Motor neuron (in vitro differentiated cells): ENCODE results near the gene TFAP2A. TPM values are rescaled to one million over a fixed set of nuclear protein-coding genes. Genes with fewer than 3 reads are reported as not detected.

Experiments used
- ATAC-seq, 8 experiments: fragments of 200-7000 bp; cut with Tn5 transposase; replicated peaks in 6 of 8; 2 replicates each; pipeline ENCODE4 v1.8.0; 2021; ENCODE audit warnings: mild to moderate bottlenecking in 8 of 8, moderate library complexity in 8 of 8
- H3K27ac ChIP-seq, 2 donors: fragments of 250-450 bp; sonication (Bioruptor Pico); 2 replicates each; pipeline ENCODE4 v1.9.0; 2021; ENCODE audit warnings: antibody characterized with exemption in 2 of 2, mild to moderate bottlenecking in 2 of 2, moderate library complexity in 1 of 2
- H3K4me1 ChIP-seq, 2 donors: fragments of 250-450 bp; sonication (Bioruptor Pico); replicated peaks in 1 of 2; 2 replicates each; pipeline ENCODE4 v1.6.1; 2021; ENCODE audit warnings: antibody characterized with exemption in 2 of 2, mild to moderate bottlenecking in 2 of 2, moderate library complexity in 1 of 2
- H3K4me3 ChIP-seq, 5 donors: fragments of 250-450 bp; sonication (Bioruptor Pico); 2 replicates each; pipeline ENCODE4 v1.9.0; 2021; ENCODE audit warnings: antibody characterized with exemption in 5 of 5, mild to moderate bottlenecking in 5 of 5, moderate library complexity in 4 of 5
- WGBS, 10 experiments: fragments of 450-650 bp; shearing (Covaris generic); methylation state at CpG; one replicate each; pipeline ENCODE4 v1.0.0; 2022; 5-methylcytosine and 5-hydroxymethylcytosine counted together
- in situ Hi-C, 9 experiments: fragments of 400-800 bp; cut with MboI; loops; one replicate each; pipeline ENCODE4 v1.15.0; 2021; ENCODE audit warnings: low sequenced_read_pairs in 9 of 9, low pct_unique_long_range_greater_than_20kb in 2 of 9; ENCODE audit not compliant: unreplicated experiment in 9 of 9
- total RNA-seq, 8 experiments: library from RNA; unstranded; fragments of 300-600 nt; gene quantifications; 2 replicates each; pipeline versions ENCODE4 v1.2.3 to v1.2.4, GENCODE V29; 2022

TFAP2A gene
- total RNA-seq, 8 experiments from 2014 or later = 0.05 to 7.9 (median 1.3) TPM

DNA sequence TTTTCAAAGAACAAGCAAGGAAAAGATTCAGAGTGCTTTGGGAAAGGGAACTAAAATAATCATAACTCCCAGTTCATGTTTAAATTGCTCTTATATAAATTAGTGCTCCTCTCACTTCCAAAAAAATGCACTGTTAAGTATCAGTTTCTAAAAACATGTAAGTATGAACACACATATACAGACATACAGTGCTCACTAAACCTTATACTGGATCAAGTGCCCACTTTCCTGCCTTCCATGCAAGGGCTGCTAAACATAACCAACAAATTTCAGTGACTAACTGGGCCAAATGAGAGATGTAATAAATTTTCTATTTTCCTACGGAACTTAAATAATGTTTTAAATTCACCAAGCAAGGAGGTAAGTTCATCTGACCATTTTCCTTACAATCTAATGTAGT lies 6.4 kb downstream of the TFAP2A start:
- WGBS, 10 experiments = 0 to 67% (median 0%) methylated on average over 1 of the region's 1 CpG; no CpG with 5 or more reads in 3 of the 10 experiments
- peaks cover 16 to 22% of the 10 kb centered on the region in 2 donors for H3K4me1 ChIP-seq
- H3K4me3 ChIP-seq = no peak overlapping the region
- in situ Hi-C loops = loop anchor here in 4 of 9 experiments (25.0 kb wide), 4 partner anchors 871 to 1421 kb away; no protein-coding TSS in a partner anchor
- ATAC-seq = no peak
- no peak overlapping the region for H3K27ac ChIP-seq

DNA sequence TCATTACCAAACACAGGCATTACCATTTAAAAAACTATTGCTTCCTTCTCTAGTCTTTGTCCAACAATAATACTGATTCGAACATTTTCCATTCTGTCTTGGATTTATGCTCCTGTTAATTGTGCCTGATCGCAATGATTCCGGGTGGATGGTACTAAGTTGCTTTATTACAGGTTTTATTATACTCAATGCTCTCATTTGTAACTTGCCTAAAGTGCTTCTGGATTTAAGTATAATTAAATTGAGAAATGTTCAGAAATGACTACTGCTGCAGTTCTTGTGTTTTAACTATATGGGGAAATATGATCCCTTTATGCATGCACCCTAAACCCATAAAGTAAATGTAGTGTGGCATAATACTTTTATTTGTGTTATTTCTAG lies 7.2 kb downstream of the TFAP2A start:
- 0 to 50% (median 29%) methylated on average over 1 to 3 of the region's 3 CpGs; no CpG with 5 or more reads in 2 of the 10 experiments for WGBS, 10 experiments
- Histone ChIP-seq H3K4me3 (no peak overlapping the region), H3K27ac (no peak overlapping the region), H3K4me1 (peaks cover 12 to 18% of the 10 kb centered on the region in 2 donors)
- in situ Hi-C loops = loop anchor here in 4 of 9 experiments (25.0 kb wide), 4 partner anchors 870 to 1420 kb away; no protein-coding TSS in a partner anchor
- no peak for ATAC-seq

DNA sequence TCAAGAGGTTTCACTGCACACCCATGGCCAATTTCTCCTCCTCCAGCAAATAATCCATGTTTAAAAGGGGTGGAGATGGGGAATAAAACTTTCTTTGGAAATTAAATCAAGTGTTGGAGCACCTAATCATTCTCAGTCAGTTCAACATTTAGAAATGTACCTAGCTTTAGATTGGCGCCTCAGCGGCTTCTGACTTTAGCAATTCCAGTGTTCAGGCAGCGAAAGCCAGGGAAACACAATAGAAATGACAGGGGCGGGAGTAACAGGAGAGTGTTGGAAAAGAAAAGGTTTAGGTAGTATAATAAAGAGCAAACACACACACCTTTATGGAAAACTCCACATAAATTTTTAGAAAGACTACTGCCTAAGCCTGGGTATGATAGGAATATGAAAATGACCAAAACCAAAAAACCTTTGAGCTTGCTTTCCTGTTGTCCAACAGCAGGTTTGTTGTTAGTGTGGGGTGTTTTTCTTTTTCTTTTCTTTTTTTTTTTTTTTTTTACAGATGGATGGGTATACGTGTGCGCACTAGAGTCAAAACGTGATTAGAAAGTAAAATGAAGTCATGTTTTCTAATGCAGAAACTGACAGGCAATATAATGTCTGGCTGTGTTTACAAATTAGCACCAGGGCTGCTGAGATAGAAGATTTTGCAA lies 7.7 kb downstream of the TFAP2A start:
- ATAC-seq = no peak
- Histone ChIP-seq H3K4me3 (no peak overlapping the region), H3K4me1 (peaks cover 12 to 18% of the 10 kb centered on the region in 2 donors), H3K27ac (no peak overlapping the region)
- 0 to 67% (median 9%) methylated on average over 1 to 7 of the region's 7 CpGs for WGBS, 10 experiments
- in situ Hi-C loops = loop anchor here in 4 of 9 experiments (25.0 kb wide), 4 partner anchors 870 to 1420 kb away; no protein-coding TSS in a partner anchor

DNA sequence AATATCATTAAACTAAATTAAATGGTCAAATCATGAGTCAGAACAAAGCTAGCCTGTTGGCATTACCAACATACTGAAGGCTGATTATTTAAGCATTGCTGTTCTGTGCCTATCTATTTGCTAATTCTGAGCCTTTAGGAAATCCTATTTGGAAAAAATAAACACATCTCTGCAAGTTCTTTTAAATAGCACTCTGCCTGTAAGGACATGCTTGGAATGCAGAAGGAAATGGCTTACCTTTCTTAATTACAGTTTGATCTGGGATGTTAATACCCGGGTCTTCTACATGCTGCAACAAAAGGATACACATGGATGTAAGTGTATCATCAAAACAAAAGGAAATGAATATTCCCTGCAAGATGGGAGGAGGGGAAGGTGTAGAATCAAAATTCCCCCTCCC lies 8.3 kb downstream of the TFAP2A start:
- Histone ChIP-seq H3K27ac (no peak overlapping the region), H3K4me1 (peaks cover 9 to 13% of the 10 kb centered on the region in 2 donors), H3K4me3 (no peak overlapping the region)
- in situ Hi-C loops = loop anchor here in 4 of 9 experiments (25.0 kb wide), 4 partner anchors 869 to 1419 kb away; no protein-coding TSS in a partner anchor
- WGBS, 10 experiments = 0 to 93% (median 0%) methylated on average over 1 of the region's 1 CpG; no CpG with 5 or more reads in 1 of the 10 experiments
- no peak for ATAC-seq

DNA sequence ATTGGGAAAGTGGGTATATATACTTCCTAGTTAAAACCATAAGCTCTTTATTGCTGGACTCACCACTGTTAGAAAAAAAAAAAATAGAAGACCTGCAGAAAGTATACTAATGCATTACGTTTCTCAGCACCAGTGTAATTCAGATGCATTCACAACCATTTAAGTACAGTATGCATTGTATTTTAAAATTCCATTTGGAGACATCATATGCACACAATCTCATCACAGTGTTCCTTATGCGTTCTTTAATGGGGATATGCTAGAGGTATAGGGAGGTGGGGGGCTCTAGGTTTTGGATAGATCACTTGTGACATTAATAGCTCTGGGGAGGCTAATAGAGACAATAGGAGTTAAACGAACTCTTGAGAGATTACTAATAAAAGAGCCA lies 9.4 kb downstream of the TFAP2A start:
- peaks cover 9 to 10% of the 10 kb centered on the region in 2 donors for H3K4me1 ChIP-seq
- H3K4me3 ChIP-seq = no peak overlapping the region
- no peak overlapping the region for H3K27ac ChIP-seq
- in situ Hi-C loops = loop anchor here in 4 of 9 experiments (25.0 kb wide), 4 partner anchors 868 to 1418 kb away; no protein-coding TSS in a partner anchor
- 0 to 62% (median 33%) methylated on average over 1 to 3 of the region's 3 CpGs; no CpG with 5 or more reads in 2 of the 10 experiments for WGBS, 10 experiments
- no peak for ATAC-seq

DNA sequence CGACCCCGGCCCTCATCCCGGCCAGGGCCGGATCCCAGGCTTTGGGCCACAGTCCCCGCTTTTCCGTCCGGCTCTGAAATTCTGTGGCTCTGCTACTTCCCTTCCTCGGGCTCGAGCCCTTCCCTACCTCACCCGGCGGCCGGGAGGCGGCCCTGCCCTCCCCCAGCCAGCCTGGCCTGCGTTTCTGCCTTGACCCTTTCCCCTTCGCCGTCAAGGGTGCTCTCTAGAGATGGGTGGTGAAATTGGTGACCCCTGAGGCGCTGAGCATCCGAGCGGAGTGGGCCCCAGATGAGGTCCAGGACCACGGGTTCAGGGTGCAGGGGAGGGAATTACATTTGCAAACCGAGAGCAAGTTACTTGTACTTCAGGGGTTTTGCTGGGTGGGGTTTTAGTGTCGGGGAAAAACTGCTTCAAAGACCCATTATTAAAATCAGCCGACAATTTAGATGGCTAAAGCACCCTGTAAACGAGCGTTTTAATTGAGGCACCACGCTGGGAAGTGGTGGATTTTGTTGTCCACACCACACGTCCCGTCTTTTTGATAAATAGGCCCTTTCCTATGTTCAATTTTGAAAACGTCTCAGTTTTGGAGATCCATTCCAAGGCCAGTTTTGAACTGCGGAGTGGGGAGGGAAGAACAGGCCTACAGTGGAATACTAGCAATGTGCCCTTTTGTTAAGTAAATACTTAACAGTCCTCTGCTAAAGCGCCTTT lies 9.9 kb downstream of the TFAP2A start:
- H3K4me3 ChIP-seq = peak overlapping the region; percentile 36 to 47 (median 45)
- H3K4me1 ChIP-seq = peaks cover 9 to 10% of the 10 kb centered on the region in 2 donors
- WGBS, 10 experiments = 0 to 82% (median 25%) methylated on average over 3 to 16 of the region's 31 CpGs; no CpG with 5 or more reads in 2 of the 10 experiments
- peak overlapping the region; percentile 24 to 77 for H3K27ac ChIP-seq
- peak in 1 of 8 experiments; percentile 4 for ATAC-seq
- in situ Hi-C loops = loop anchor here in 4 of 9 experiments (25.0 kb wide), 4 partner anchors 868 to 1418 kb away; no protein-coding TSS in a partner anchor

DNA sequence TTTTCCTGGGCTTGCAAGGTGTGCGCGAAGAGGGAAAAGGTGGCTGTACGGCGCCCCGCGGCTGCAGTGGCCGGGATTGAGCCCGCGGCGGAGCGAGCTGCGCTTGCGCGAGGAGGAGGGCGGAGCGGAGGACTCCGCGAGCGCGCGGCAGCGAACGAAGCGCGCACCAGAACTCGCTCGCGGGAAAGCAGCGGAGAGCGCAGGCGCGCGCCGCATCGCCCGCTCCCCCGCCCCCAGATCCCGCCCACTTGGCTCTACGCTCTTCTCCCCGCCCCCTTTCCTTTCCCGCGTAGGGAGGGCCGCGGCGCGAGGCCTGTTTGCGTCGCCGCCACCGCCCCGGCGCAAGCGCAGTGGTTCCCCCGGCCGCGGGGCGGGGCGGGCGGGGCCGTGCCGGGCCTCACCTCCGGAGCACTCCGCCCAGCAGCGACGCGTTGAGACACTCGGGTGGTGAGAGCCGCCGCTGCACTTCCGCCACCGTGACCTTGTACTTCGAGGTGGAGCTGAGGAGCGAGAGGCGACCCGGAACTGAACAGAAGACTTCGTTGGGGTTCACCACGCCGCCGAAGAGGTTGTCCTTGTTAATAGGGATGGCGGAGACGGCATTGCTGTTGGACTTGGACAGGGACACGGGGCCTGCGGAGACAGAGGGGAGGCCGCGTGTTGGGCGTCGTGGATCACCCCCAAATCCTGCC lies 10.6 kb downstream of the TFAP2A start:
- Histone ChIP-seq H3K4me3 (peak overlapping the region; percentile 36 to 47 (median 45)), H3K27ac (peak overlapping the region; percentile 24 to 77), H3K4me1 (peaks cover 9 to 10% of the 10 kb centered on the region in 2 donors)
- in situ Hi-C loops = loop anchor here in 4 of 9 experiments (25.0 kb wide), 4 partner anchors 867 to 1417 kb away; no protein-coding TSS in a partner anchor
- 0 to 4% (median 0%) methylated on average over 2 to 10 of the region's 87 CpGs; no CpG with 5 or more reads in 7 of the 10 experiments for WGBS, 10 experiments
- peak; percentile 87 to 94 (median 94) for ATAC-seq

DNA sequence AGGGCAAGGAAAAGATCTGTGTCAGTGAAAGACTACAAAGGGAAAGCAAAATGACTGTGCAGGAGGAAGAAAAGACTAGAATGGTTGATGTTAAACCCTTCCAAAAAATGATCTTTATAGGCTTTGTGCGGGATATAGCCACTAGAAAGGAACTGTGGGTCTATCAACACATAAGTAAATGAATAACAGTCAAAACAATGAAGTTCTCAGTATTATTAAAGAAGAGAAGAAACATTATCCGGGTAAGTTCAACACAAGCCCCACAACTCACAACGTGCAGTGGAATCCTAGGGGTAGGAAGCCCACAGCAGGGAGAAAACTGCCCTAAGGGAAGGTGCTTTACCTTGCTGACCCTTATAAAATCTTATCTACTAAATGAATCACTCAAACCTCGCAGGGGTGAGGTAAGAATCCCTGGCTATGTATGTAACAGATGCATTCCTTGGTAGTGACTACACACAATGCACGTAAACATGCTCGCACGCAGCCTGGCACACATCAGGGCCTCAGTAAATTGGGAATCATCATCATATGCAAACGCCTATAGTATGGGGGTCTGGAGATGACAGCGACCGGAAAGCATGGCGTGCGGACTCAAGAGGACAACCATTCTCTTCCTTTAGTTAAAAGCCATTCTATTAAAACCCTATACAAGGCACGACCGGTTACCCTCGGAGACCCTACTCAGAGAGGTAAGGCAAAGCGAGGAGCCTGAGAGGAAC lies 11.3 kb downstream of the TFAP2A start:
- in situ Hi-C loops = loop anchor here in 4 of 9 experiments (25.0 kb wide), 4 partner anchors 866 to 1416 kb away; no protein-coding TSS in a partner anchor
- H3K27ac ChIP-seq = no peak overlapping the region
- whole genome bisulfite sequencing, 10 experiments = 0 to 20% (median 7%) methylated on average over 2 to 15 of the region's 16 CpGs
- peak overlapping the region; percentile 36 to 47 (median 45) for H3K4me3 ChIP-seq
- ATAC-seq = peak in 5 of 8 experiments; percentile 25 to 39 (median 31)
- peaks cover 9 to 10% of the 10 kb centered on the region in 2 donors for H3K4me1 ChIP-seq

DNA sequence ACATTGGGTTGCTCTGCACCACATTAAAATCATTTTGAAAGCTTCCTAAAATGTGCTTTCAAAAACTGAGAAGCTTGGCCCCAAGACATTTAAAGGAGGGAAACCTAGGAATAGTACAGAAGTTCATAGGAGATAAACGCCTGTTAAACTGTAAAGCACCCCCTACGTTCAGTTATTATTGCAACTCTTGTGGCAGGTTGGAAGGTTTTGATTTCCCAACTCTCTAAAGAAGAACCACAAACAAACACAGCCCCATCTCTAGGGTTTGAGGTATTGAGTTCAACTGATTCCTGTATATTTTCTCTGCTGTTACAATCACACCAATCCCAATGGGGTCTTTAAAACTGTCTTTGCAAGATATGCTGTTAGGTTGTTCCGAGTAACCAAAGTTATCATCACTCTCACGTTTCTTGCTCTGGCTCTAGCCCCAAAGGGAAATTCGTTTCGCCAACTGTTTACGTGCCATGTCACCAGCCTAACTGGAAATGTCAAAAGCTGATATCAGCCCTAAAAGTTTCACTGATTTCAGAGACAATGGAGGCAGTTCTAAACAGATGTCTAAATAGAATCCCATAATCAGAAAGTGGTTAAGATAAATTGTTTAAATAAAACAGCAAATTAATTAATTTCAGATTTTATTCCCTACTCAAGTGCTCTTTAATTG lies 12.1 kb downstream of the TFAP2A start:
- WGBS, 10 experiments = 43 to 90% (median 66%) methylated on average over 1 to 7 of the region's 7 CpGs; no CpG with 5 or more reads in 2 of the 10 experiments
- in situ Hi-C loops = loop anchor here in 4 of 9 experiments (25.0 kb wide), 4 partner anchors 865 to 1415 kb away; no protein-coding TSS in a partner anchor
- Histone ChIP-seq H3K4me3 (no peak overlapping the region), H3K27ac (no peak overlapping the region), H3K4me1 (peaks cover 9 to 15% of the 10 kb centered on the region in 2 donors)
- no peak for ATAC-seq

DNA sequence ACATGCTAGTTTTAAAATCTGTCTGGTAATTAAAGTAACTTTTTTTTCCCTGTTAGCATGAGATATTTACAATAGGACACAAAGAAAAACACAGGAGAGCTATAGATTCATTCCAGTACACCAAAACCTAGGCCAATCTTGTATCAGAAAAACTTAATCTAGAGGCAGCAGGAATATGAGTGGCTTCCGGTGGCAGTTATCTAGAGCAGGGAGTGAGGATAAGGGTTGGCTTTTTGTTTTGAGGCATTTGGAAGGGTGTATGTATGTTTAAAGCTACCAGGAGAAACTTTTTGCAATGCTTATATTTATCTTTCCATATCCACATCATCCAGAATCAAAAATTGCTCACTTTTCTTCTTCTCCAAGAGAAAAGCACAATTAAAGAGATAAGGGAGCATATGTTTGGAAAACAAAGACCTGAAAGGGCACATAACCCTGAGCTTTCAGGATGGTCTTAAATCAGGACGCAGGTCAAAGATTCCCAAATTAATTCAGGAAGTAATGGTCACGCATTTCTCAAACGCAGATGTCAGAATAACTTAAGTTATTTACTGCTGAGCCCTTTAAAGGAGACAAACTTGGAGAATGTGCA lies 13.1 kb downstream of the TFAP2A start:
- no peak for ATAC-seq
- no peak overlapping the region for H3K27ac ChIP-seq
- no peak overlapping the region for H3K4me3 ChIP-seq
- 14 to 100% (median 43%) methylated on average over 1 to 4 of the region's 4 CpGs for WGBS, 10 experiments
- peaks cover 9 to 15% of the 10 kb centered on the region in 2 donors for H3K4me1 ChIP-seq
- in situ Hi-C loops = loop anchor here in 4 of 9 experiments (25.0 kb wide), 4 partner anchors 864 to 1414 kb away; no protein-coding TSS in a partner anchor

DNA sequence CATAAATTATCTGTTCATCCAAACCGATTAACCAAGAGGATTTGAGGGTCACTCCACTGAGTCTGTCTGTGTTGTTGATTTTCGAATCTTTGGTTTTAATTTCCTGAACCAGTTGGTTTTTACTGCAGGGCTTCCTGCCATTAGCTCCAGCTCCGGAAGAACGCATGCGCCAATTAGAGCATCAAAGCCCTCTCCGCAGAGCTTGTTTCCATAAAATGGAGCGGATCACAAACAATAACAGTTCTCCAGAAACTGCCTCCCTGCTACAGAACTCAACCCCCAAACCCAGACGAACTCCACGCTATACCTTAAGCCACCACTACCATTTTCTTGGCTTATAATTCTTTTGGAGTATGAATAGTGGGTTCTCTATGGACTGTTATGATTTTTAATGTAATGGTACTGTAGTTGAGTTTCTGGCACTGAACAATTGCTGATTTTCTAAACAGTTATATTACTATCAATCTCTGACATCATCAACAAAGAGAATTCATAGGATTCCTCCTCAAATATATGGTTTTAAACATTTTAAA lies 13.8 kb downstream of the TFAP2A start:
- peaks cover 9 to 15% of the 10 kb centered on the region in 2 donors for H3K4me1 ChIP-seq
- WGBS, 10 experiments = 7 to 61% (median 23%) methylated on average over 5 to 8 of the region's 9 CpGs; no CpG with 5 or more reads in 1 of the 10 experiments
- H3K27ac ChIP-seq = no peak overlapping the region
- in situ Hi-C loops = loop anchor here in 4 of 9 experiments (25.0 kb wide), 4 partner anchors 864 to 1414 kb away; no protein-coding TSS in a partner anchor
- no peak for ATAC-seq
- no peak overlapping the region for H3K4me3 ChIP-seq
